ENCODE data around the gene ZDHHC5.
"Not testable (repeated sequence)": the region's sequence is repeated elsewhere in the genome, so short reads cannot be mapped to it uniquely, and the experiment has no call there.

The ZDHHC5 gene

GRCh38 chr11:57644748-57645688 is 22.9 kb upstream of the ZDHHC5 start:
- in situ Hi-C loops (cut with HindIII; ENCODE audit: low sequenced_read_pairs): loop anchor here (5.0 kb wide), 1 partner anchor 113 kb away; the partner anchor contains the start of gene TIMM10

- in situ Hi-C loops (cut with HindIII; ENCODE audit: low sequenced_read_pairs): no loop called here
Measured at GRCh38 chr11:57645689-57646085, 22.2 kb upstream of the ZDHHC5 start.

DNA sequence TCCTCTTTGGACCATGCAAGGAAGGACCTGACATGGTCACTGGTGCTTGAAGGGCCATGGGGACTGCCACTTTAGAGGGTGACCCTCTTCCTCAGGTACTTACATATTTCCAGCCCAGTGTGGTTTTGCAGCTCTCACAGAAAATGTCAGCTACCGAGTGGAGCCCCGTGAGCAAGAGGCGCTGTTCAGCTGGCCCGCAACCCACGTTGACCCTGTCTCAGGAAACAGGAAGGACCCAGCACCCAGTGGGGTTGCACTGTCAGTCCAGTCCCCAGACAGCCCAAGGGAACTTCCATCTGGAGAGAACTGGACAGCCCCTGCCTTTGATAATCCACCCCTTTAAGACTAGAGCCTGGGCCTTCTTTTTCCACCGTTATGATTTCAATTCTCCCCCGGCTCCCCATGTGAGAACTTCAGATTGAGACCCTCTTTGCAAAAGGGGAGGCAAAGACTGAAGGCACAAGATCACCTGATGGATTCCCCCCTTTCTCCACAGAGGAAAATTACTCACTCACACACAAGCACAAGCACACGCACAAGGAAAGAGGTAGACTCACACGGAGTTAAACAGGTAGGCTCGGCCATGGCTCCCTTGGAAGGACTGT is 21.6 kb upstream of the ZDHHC5 start:
- in situ Hi-C loops (cut with HindIII; ENCODE audit: low sequenced_read_pairs): no loop called here

DNA sequence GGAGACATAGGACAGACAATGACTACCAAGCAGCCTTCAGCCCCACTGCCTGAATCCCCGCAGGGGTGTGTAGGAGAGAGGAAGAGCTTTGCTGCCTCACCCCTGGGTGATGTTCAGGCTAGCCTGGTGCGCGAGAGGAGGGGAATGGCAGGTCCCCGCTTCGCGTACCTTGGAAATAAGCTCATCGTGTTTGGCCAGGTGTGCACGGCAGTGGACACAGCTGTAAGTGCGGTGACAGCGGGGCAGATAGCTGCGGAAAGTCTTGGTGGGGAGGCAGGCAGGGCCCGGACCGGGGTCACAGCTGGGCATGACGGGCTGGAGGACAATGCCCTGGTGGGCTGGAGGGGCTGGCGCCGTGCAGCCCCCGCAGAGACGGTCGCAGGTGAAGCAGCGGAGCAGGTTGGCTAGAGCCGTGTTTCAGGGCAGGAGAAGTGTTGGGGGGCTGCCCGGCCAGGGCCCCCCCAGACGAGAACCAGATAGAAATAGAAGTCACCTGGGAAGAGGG is 21.1 kb upstream of the ZDHHC5 start:
- in situ Hi-C loops (cut with HindIII; ENCODE audit: low sequenced_read_pairs): no loop called here

DNA sequence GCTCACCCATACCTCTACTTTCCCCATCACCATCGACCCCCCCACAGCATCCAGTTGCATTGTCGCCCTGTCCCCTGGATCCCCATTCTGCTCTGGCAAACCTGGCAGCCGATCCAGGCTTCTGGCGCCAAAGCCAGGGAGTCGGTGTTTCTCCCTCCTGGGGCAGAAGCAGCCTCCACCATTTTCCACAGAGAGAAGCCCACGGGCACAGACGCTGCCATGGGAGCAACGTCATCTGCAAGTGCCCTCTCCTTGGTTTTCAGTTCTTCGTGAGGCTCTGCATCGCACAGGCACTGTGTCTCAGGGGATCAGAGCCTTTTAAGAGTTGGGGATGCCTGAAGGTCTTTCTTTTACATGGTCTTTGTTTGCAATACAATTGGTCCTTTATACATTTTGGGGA is 20.5 kb upstream of the ZDHHC5 start:
- in situ Hi-C loops (cut with HindIII; ENCODE audit: low sequenced_read_pairs): no loop called here

- in situ Hi-C loops (cut with HindIII; ENCODE audit: low sequenced_read_pairs): no loop called here
Measured at GRCh38 chr11:57647960-57648800, 19.7 kb upstream of the ZDHHC5 start.

DNA sequence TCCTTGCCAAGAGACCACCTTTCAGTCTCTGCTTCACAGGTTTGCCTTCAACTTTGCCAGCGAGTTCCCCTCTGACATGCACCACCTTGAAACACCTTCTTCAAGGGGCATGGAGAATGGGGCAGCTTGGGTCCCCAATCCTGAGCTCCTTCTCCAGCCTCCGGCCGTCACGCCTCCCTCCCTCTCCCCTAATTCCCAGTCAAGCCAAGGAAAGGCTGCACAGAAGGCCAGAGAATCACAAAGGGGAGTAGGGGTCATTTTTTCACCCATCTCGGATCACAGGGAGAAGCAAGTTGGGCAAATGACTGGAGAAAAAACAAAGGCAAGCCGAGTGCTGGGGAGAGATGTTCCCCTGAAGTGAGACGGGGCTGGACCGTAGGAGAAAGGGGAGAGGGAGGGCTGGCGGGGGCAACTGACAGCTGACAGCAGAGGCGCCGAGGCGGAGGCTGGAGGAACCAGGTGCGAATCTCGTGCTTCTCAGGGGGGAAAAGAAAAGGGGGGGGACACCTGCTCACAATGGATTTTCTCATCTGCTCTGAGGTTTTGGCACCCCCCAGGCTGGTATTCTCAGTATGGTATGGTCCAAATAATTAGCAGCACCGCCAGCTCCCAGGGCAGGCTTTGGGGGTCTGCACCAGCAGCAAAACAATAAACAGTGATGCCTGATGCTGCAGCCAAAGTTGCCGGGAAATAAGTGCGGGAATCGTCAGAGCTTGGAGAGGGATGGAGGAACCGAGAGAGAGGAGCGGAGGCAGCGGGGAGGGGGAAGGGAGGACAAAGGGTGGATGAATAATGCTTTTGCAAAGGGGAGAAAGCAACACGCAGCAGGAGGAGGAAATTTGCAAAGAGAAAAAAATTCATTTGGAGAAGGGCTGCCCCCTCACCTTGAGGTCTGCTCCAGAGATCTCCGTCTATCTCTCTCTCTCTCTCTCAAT is 18.8 kb upstream of the ZDHHC5 start:
- in situ Hi-C loops (cut with HindIII; ENCODE audit: low sequenced_read_pairs): no loop called here

DNA sequence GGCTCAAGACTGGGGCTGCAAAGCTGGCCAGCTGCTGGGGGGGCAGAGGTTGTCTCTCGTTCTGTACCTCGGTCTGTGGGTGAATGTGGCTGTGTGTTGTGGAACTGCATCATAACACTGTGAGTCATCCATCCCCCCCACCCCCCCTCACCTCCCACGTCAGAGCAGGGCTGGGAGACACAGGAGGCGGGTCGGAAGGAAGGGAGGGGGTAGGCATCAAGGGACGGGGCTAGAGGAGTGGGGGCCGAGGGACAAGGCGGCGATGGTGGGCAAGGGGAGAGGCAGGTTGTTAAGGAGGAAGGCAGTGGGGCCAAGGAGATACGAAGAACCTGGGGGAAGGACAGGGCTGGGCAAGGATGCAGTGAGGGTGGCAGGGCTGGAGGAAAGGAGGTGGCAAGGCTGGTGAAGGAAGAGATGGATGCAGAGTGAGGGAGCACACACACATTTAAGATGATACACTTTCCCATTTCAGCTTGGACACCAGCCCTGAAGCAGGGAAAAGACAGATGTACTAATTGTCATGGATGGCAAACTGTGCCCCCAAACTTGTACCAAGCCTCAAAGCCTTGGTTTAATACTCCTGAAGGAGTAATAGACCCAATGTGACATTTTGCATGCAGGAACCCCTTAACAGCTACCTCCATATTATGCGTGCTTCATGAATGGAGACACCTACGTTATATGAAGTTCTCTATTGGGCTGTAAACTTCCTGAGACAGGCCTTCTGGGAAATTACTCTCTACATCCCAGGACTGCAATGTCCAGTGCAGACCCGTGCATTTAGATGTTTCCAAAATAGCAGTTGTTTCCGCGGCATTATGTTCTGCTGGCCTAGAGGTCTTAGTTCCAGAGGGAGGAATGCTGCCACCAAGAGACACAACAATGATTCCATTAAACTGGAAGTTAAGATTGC is 17.8 kb upstream of the ZDHHC5 start, which contains the start of gene YPEL4:
Gene YPEL4, minus strand, starts transcription at position 87 of the 913 bp plus-strand sequence. CDS start 2,805 bp downstream, outside the sequence.
- in situ Hi-C loops (cut with HindIII; ENCODE audit: low sequenced_read_pairs): no loop called here

DNA sequence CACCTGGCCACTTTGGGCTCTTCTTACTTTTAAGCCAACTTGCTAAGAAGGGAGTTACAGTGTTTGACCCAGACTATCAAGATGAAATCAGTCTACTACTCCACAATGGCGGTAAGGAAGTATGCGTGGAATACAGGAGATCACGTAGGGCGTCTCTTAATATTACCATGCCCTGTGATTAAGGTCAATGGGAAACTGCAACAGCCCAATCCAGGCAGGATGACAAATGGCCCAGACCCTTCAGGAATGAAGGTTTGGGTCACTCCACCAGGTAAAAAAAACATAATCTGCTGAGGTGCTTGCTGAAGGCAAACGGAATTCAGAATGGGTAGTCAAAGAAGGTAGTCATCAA is 17.2 kb upstream of the ZDHHC5 start:
- in situ Hi-C loops (cut with HindIII; ENCODE audit: low sequenced_read_pairs): no loop called here

DNA sequence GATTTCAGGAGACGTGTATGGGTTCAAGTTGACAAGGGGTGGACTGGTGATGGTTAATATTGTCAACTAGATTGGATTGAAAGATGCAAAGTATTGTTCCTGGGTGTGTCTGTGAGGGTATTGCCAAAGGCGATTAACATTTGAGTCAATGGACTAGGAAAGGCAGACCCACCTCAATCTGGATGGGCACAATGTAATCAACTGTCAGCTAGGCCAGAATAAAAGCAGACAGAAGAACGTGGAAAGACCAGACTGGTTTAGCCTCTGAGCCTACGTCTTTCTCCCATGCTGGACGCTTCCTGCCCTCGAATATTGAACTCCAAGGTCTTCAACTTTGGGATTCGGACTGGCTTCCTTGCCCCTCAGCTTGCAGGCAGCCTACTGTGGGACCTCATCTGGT is 16.5 kb upstream of the ZDHHC5 start:
- in situ Hi-C loops (cut with HindIII; ENCODE audit: low sequenced_read_pairs): no loop called here

- in situ Hi-C loops (cut with HindIII; ENCODE audit: low sequenced_read_pairs): not testable (repeated sequence)
Measured at GRCh38 chr11:57652230-57652629, 15.7 kb upstream of the ZDHHC5 start.

- in situ Hi-C loops (cut with HindIII; ENCODE audit: low sequenced_read_pairs): no loop called here
Measured at GRCh38 chr11:57652662-57653061, 15.3 kb upstream of the ZDHHC5 start.

- in situ Hi-C loops (cut with HindIII; ENCODE audit: low sequenced_read_pairs): no loop called here
Measured at GRCh38 chr11:57653163-57653562, 14.8 kb upstream of the ZDHHC5 start.

- in situ Hi-C loops (cut with HindIII; ENCODE audit: low sequenced_read_pairs): no loop called here
Measured at GRCh38 chr11:57656885-57657193, 11.1 kb upstream of the ZDHHC5 start.

- in situ Hi-C loops (cut with HindIII; ENCODE audit: low sequenced_read_pairs): no loop called here
Measured at GRCh38 chr11:57657194-57658022, 10.5 kb upstream of the ZDHHC5 start, which contains the start of gene CLP1. Gene CLP1, plus strand, starts transcription at chr11:57657762. Its CDS starts 1,715 bp downstream, at chr11:57659477.

GRCh38 chr11:57658023-57658361 is 9.9 kb upstream of the ZDHHC5 start:
- in situ Hi-C loops (cut with HindIII; ENCODE audit: low sequenced_read_pairs): no loop called here

GRCh38 chr11:57659669-57660068 is 8.2 kb upstream of the ZDHHC5 start:
- in situ Hi-C loops (cut with HindIII; ENCODE audit: low sequenced_read_pairs): loop anchor here (5.0 kb wide), 1 partner anchor 143 kb away; no protein-coding TSS in a partner anchor

- in situ Hi-C loops (cut with HindIII; ENCODE audit: low sequenced_read_pairs): loop anchor here (5.0 kb wide), 1 partner anchor 139 kb away; no protein-coding TSS in a partner anchor
Measured at GRCh38 chr11:57662893-57663292, 5.0 kb upstream of the ZDHHC5 start.

All from endothelial cell of hepatic sinusoid (primary cell).